HCT116 (cell line): ENCODE results near the gene SWAP70. TPM values are rescaled to one million over a fixed set of nuclear protein-coding genes. Genes with fewer than 3 reads are reported as not detected.

ENCODE experiments used
- ATAC-seq: fragments of 200-7000 bp; cut with Tn5 transposase; 2 replicates; pipeline ENCODE4 v1.9.1; 2020; ENCODE audit warnings: mild to moderate bottlenecking, moderate library complexity
- BruUV-seq: library from RNA; stranded (reverse); fragments of 400-500 nt; replicated peaks from 2 replicates; lab custom pipeline; 2021; lab: Mats Ljungman, UMichigan
- CTCF ChIA-PET: fragments of 300-600 bp; sonication (Branson Sonifier 250); formaldehyde crosslinking; loops from one replicate; lab custom pipeline; 2021; ENCODE audit warnings: antibody characterized with exemption; lab: Charles Lee
- POLR2A ChIA-PET: fragments of 300-600, 350-600 bp; sonication (Branson Sonifier 250); formaldehyde crosslinking; loops from one replicate; lab custom pipeline; 2021; ENCODE audit warnings: antibody characterized with exemption; lab: Charles Lee
- RAD21 ChIA-PET, 2 experiments: fragments of 300-600 bp; sonication (Branson Sonifier 250); formaldehyde crosslinking; loops; one replicate each; lab custom pipeline; 2023; ENCODE audit warnings: low total read pairs in 2 of 2; ENCODE audit not compliant: uncharacterized antibody in 2 of 2, unreplicated experiment in 2 of 2, low non-redundant PET in 1 of 2; lab: Charles Lee
- DNase-seq: peaks from one replicate; pipeline ENCODE4 v3.0.0-alpha.2; 2010; ENCODE audit warnings: low read depth, low spot score
- H2AFZ ChIP-seq: fragments of 200-600 bp; shearing (Covaris generic), sonication (generic); 2 replicates; pipeline ENCODE4 v1.6.1; 2017; ENCODE audit warnings: low read depth, mixed run types, mixed read lengths, antibody characterized with exemption, low read length; ENCODE audit not compliant: poor library complexity, severe bottlenecking
- H3K27ac ChIP-seq: 2 replicates; pipeline ENCODE4 v1.5.1; 2012; ENCODE audit warnings: low read depth, low read length
- H3K27me3 ChIP-seq: fragments of 200-600 bp; sonication (generic); 2 replicates; pipeline ENCODE4 v1.6.1; 2016; ENCODE audit warnings: mixed run types, low read length, mixed read lengths; ENCODE audit not compliant: insufficient read depth
- H3K36me3 ChIP-seq, 2 experiments: fragments of 200-500 bp in 1 of 2; fragments of 200-600 bp in 1 of 2; sonication (Bioruptor generic) in 1 of 2; sonication (generic) in 1 of 2; 2 replicates each; pipeline versions ENCODE4 v1.5.1 to v1.6.1; 2014 to 2016; ENCODE audit warnings: low read length in 2 of 2, inconsistent platforms in 1 of 2, mixed read lengths in 1 of 2, mixed run types in 1 of 2; ENCODE audit not compliant: insufficient read depth in 2 of 2, control insufficient read depth in 1 of 2
- H3K4me1 ChIP-seq, 2 experiments: fragments of 200-600 bp in 1 of 2; sonication (generic) in 1 of 2; 2 replicates each; pipeline versions ENCODE4 v1.5.1 to v1.6.1; 2012 to 2017; ENCODE audit warnings: low read length in 2 of 2, inconsistent platforms in 1 of 2, mild to moderate bottlenecking in 1 of 2, mixed read lengths in 1 of 2, mixed run types in 1 of 2, moderate library complexity in 1 of 2; ENCODE audit not compliant: insufficient read depth in 2 of 2, control insufficient read depth in 1 of 2
- H3K4me2 ChIP-seq: fragments of 200-600 bp; sonication (generic); 2 replicates; pipeline ENCODE4 v1.6.1; 2017; ENCODE audit warnings: mixed run types, low read length, mixed read lengths
- H3K4me3 ChIP-seq, 2 experiments: fragments of 200-600 bp in 1 of 2; sonication (generic) in 1 of 2; replicated peaks in 1 of 2; 2 replicates each; pipeline ENCODE4 v1.5.1; 2011 to 2016; ENCODE audit warnings: low read length in 2 of 2, control low read depth in 1 of 2, low read depth in 1 of 2, mild to moderate bottlenecking in 1 of 2, mixed read lengths in 1 of 2, mixed run types in 1 of 2
- H3K79me2 ChIP-seq: fragments of 200-600 bp; sonication (generic); 2 replicates; pipeline ENCODE4 v1.6.1; 2017; ENCODE audit warnings: mild to moderate bottlenecking, mixed run types, low read length, moderate library complexity, mixed read lengths; ENCODE audit not compliant: insufficient read depth
- H3K9ac ChIP-seq: fragments of 200-600 bp; sonication (generic); 2 replicates; pipeline ENCODE4 v1.6.1; 2016; ENCODE audit warnings: low read length, mixed read lengths
- H3K9me2 ChIP-seq: fragments of 200-600 bp; sonication (generic), shearing (Covaris generic); 2 replicates; pipeline ENCODE4 v1.6.1; 2017; ENCODE audit warnings: mixed run types, mild to moderate bottlenecking, moderate library complexity; ENCODE audit not compliant: insufficient read depth
- H3K9me3 ChIP-seq, 2 experiments: fragments of 200-500 bp in 1 of 2; fragments of 200-600 bp in 1 of 2; sonication (Bioruptor generic) in 1 of 2; sonication (generic) in 1 of 2; 2 replicates each; pipeline ENCODE4 v1.6.1; 2014 to 2017; ENCODE audit warnings: low read length in 2 of 2, mixed read lengths in 2 of 2, inconsistent platforms in 1 of 2, low read depth in 1 of 2, mild to moderate bottlenecking in 1 of 2, mixed run types in 1 of 2, moderate library complexity in 1 of 2; ENCODE audit not compliant: control insufficient read depth in 1 of 2, insufficient read depth in 1 of 2
- H4K20me1 ChIP-seq: fragments of 200-600 bp; sonication (generic), shearing (Covaris generic); 2 replicates; pipeline ENCODE4 v1.6.1; 2017; ENCODE audit warnings: mixed run types, mild to moderate bottlenecking, moderate library complexity; ENCODE audit not compliant: insufficient read depth
- CBX3 ChIP-seq: IDR thresholded peaks from 2 replicates; pipeline ENCODE4 v1.6.1; 2012; ENCODE audit warnings: low read depth
- CEBPB ChIP-seq: IDR thresholded peaks from 2 replicates; pipeline ENCODE4 v1.6.1; 2012; ENCODE audit warnings: low read depth
- EGR1 ChIP-seq: IDR thresholded peaks from 2 replicates; pipeline ENCODE4 v1.6.1; 2012; ENCODE audit warnings: low read depth
- EZH2 ChIP-seq: fragments of 200-600 bp; sonication (generic); IDR thresholded peaks from 2 replicates; pipeline ENCODE4 v1.6.1; 2017; ENCODE audit warnings: antibody characterized with exemption, mixed run types
- FOSL1 ChIP-seq: IDR thresholded peaks from 2 replicates; pipeline ENCODE4 v1.6.1; 2012; ENCODE audit warnings: low read depth
- JUND ChIP-seq: IDR thresholded peaks from 2 replicates; pipeline ENCODE4 v1.6.1; 2012
- MAX ChIP-seq: IDR thresholded peaks from 2 replicates; pipeline ENCODE4 v1.6.1; 2012
- POLR2A ChIP-seq: IDR thresholded peaks from 2 replicates; pipeline ENCODE4 v1.7.0; 2011; ENCODE audit warnings: borderline replicate concordance; ENCODE audit not compliant: insufficient read depth, insufficient read length; ENCODE audit errors: extremely low read depth
- POLR2AphosphoS5 ChIP-seq: IDR thresholded peaks from 2 replicates; pipeline ENCODE4 v1.6.1; 2011; ENCODE audit warnings: mild to moderate bottlenecking, low read depth, low read length, moderate library complexity
- RAD21 ChIP-seq: IDR thresholded peaks from 2 replicates; pipeline ENCODE4 v1.6.1; 2012; ENCODE audit warnings: low read depth, mild to moderate bottlenecking
- SIN3A ChIP-seq: IDR thresholded peaks from 2 replicates; pipeline ENCODE4 v1.6.1; 2012; ENCODE audit warnings: low read depth
- SP1 ChIP-seq: IDR thresholded peaks from 2 replicates; pipeline ENCODE4 v1.6.1; 2012; ENCODE audit warnings: low read depth
- SRF ChIP-seq: IDR thresholded peaks from 2 replicates; pipeline ENCODE4 v1.6.1; 2012; ENCODE audit warnings: low read depth
- TCF7L2 ChIP-seq: IDR thresholded peaks from 2 replicates; pipeline ENCODE4 v1.7.0; 2011; ENCODE audit warnings: borderline replicate concordance, inconsistent platforms; ENCODE audit not compliant: insufficient read depth, insufficient read length; ENCODE audit errors: extremely low read depth
- YY1 ChIP-seq: IDR thresholded peaks from 2 replicates; pipeline ENCODE4 v1.6.1; 2011; ENCODE audit warnings: low read length, low read depth, moderate library complexity, mild to moderate bottlenecking; ENCODE audit not compliant: insufficient replicate concordance; ENCODE audit errors: extremely low read depth
- ZFX ChIP-seq: fragments of 450-650 bp; IDR thresholded peaks from 2 replicates; pipeline ENCODE4 v1.6.1; 2017
- ZNF274 ChIP-seq: fragments of 200-500 bp; sonication (Bioruptor generic); IDR thresholded peaks from 2 replicates; pipeline ENCODE4 v1.6.1; 2014; ENCODE audit warnings: mild to moderate bottlenecking, low read depth, low read length, inconsistent platforms
- intact Hi-C: fragments of 100-400 bp; cut with micrococcal nuclease; formaldehyde crosslinking; loops from 2 replicates; pipeline ENCODE4 v1.10.0; 2022
- total RNA-seq: library from RNA; stranded (reverse); gene quantifications from one replicate; pipeline ENCODE4 v1.2.1, GENCODE V29; 2021; ENCODE audit not compliant: unreplicated experiment
- TF ChIP-seq, protein P1 (sequence below): IDR thresholded peaks from 2 replicates; pipeline ENCODE4 v1.6.1; 2011; ENCODE audit warnings: mild to moderate bottlenecking, low read length, moderate library complexity; ENCODE audit not compliant: insufficient replicate concordance; ENCODE audit errors: extremely low read depth
- TF ChIP-seq, protein P2 (sequence below), 3 experiments: fragments of 200-600 bp in 1 of 3; sonication (generic) in 1 of 3; IDR thresholded peaks in 2 of 3; conservative IDR thresholded peaks in 1 of 3; 2 replicates each; pipeline ENCODE4 v1.5.1; 2012 to 2017; ENCODE audit warnings: low read depth in 2 of 3, low read length in 2 of 3, antibody characterized with exemption in 1 of 3, borderline replicate concordance in 1 of 3, control low read depth in 1 of 3, mild to moderate bottlenecking in 1 of 3, mixed read lengths in 1 of 3, mixed run types in 1 of 3, moderate library complexity in 1 of 3; ENCODE audit not compliant: insufficient read depth in 1 of 3

Gene SWAP70
- total RNA-seq, 1 experiment from 2014 or later = 20.6 TPM

DNA sequence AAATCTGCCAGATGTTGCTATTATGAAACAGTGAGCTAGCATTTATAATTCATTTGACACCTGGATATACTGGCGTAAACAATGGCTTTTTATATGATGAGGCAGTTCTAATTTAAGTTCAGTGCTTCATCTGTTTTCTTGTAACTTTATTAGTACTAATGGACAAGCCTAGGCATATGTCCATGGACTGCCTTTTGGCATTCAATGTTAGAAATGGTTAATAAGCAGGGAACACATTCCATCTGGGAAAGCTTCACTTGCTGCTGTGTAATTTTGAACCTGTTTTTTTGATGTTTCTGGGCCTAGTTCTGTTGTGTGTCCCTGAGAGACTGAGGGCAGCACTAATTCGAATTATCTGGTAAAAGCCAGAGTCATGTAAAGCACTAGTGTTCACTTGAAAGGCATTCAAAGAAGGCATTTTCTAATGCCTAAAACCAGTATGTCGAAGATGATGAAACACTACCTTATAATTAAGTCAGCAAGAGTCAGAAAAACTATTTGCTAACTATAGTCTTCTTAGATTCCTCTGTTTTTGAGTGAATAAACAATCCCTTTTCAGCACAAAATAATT lies 138.5 kb downstream of the SWAP70 start:
- Histone ChIP-seq H3K36me3 (peaks cover 0 to 3% of the 10 kb centered on the region in 2 experiments; a peak in 1 of 4 replicates), H3K27ac (no peak overlapping the region), H3K27me3 (no peaks in the 10 kb centered on the region), H3K9ac (no peak overlapping the region), H3K79me2 (no peaks in the 10 kb centered on the region), H3K4me2 (no peak overlapping the region), H3K4me1 (peaks cover 11 to 12% of the 10 kb centered on the region in 2 experiments; a peak in 3 of 4 replicates), H4K20me1 (no peaks in the 10 kb centered on the region), H3K9me2 (no peaks in the 10 kb centered on the region), H2AFZ (no peak overlapping the region), H3K9me3 (no peaks in the 10 kb centered on the region), H3K4me3 (no peak overlapping the region)
- intact Hi-C loops = no loop called here
- RAD21 ChIA-PET = no interaction called here
- no peak for ATAC-seq
- POLR2A ChIA-PET = interaction anchor here (0.6 kb wide), 1 partner anchor 80 kb away, joined by 3 read pairs; no protein-coding TSS in a partner anchor
- CTCF ChIA-PET = interaction anchor here (1.6 kb wide), 1 partner anchor 505 kb away, joined by 3 read pairs; no protein-coding TSS in a partner anchor
- BruUV-seq = no TSS peak
- no peak for TF ChIP-seq ZNF274
- TF ChIP-seq YY1 = no peak
- TF ChIP-seq SP1 = no peak; the same call in 1 of the 2 replicates
- TF ChIP-seq ZFX = no peak
- TF ChIP-seq CBX3 = no peak
- no peak for TF ChIP-seq POLR2A
- TF ChIP-seq, protein P1, sequence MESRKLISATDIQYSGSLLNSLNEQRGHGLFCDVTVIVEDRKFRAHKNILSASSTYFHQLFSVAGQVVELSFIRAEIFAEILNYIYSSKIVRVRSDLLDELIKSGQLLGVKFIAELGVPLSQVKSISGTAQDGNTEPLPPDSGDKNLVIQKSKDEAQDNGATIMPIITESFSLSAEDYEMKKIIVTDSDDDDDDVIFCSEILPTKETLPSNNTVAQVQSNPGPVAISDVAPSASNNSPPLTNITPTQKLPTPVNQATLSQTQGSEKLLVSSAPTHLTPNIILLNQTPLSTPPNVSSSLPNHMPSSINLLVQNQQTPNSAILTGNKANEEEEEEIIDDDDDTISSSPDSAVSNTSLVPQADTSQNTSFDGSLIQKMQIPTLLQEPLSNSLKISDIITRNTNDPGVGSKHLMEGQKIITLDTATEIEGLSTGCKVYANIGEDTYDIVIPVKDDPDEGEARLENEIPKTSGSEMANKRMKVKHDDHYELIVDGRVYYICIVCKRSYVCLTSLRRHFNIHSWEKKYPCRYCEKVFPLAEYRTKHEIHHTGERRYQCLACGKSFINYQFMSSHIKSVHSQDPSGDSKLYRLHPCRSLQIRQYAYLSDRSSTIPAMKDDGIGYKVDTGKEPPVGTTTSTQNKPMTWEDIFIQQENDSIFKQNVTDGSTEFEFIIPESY = no peak
- TF ChIP-seq CEBPB = no peak
- TF ChIP-seq JUND = no peak
- no peak for TF ChIP-seq SIN3A
- no peak for TF ChIP-seq SRF
- no peak for TF ChIP-seq EGR1
- no peak for TF ChIP-seq MAX
- no peak for TF ChIP-seq FOSL1
- TF ChIP-seq, protein P2, sequence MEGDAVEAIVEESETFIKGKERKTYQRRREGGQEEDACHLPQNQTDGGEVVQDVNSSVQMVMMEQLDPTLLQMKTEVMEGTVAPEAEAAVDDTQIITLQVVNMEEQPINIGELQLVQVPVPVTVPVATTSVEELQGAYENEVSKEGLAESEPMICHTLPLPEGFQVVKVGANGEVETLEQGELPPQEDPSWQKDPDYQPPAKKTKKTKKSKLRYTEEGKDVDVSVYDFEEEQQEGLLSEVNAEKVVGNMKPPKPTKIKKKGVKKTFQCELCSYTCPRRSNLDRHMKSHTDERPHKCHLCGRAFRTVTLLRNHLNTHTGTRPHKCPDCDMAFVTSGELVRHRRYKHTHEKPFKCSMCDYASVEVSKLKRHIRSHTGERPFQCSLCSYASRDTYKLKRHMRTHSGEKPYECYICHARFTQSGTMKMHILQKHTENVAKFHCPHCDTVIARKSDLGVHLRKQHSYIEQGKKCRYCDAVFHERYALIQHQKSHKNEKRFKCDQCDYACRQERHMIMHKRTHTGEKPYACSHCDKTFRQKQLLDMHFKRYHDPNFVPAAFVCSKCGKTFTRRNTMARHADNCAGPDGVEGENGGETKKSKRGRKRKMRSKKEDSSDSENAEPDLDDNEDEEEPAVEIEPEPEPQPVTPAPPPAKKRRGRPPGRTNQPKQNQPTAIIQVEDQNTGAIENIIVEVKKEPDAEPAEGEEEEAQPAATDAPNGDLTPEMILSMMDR (IDR thresholded peaks at IDR 0.05 in 2 of 3, conservative IDR thresholded peaks at IDR 0.05 in 1 of 3; ENCODE audit: borderline replicate concordance in 1 of 3, insufficient read depth in 1 of 3, low read depth in 2 of 3, low read length in 2 of 3) = no peak
- TF ChIP-seq TCF7L2 = no peak
- TF ChIP-seq EZH2 = no peak
- no peak for TF ChIP-seq RAD21
- no peak for TF ChIP-seq POLR2AphosphoS5
- DNase-seq = no peak
